Measurements from ENCODE around the gene WIPF1.

WIPF1 gene

GRCh38 chr2:174586418-174587295 lies 10.9 kb downstream of the WIPF1 start:
- TF ChIP-seq POLR2AphosphoS5 (IDR thresholded peaks at IDR 0.05; ENCODE audit: low read depth, low read length): no peak
- TF ChIP-seq SIN3A (IDR thresholded peaks at IDR 0.05; ENCODE audit: borderline replicate concordance, insufficient read depth, low read length): no peak
- no peak for TF ChIP-seq REST (IDR thresholded peaks at IDR 0.05; ENCODE audit: insufficient read depth in 1 of 2, low read depth in 2 of 2, low read length in 2 of 2)
- TF ChIP-seq TAF1 (IDR thresholded peaks at IDR 0.05; ENCODE audit: borderline replicate concordance, insufficient read depth, low read length): no peak
- TF ChIP-seq FOXP2 (optimal IDR thresholded peaks at IDR 0.05; ENCODE audit: borderline replicate concordance, extremely low read depth, extremely low read length, insufficient read depth): no peak

- no peak for TF ChIP-seq SIN3A (IDR thresholded peaks at IDR 0.05; ENCODE audit: borderline replicate concordance, insufficient read depth, low read length)
- no peak for TF ChIP-seq FOXP2 (optimal IDR thresholded peaks at IDR 0.05; ENCODE audit: borderline replicate concordance, extremely low read depth, extremely low read length, insufficient read depth)
- no peak for TF ChIP-seq REST (IDR thresholded peaks at IDR 0.05; ENCODE audit: insufficient read depth in 1 of 2, low read depth in 2 of 2, low read length in 2 of 2)
- TF ChIP-seq TAF1 (IDR thresholded peaks at IDR 0.05; ENCODE audit: borderline replicate concordance, insufficient read depth, low read length): no peak
- TF ChIP-seq POLR2AphosphoS5 (IDR thresholded peaks at IDR 0.05; ENCODE audit: low read depth, low read length): no peak
These were observed 11.8 kb downstream of the WIPF1 start for GRCh38 chr2:174585657-174586252.

GRCh38 chr2:174585146-174585545 lies 12.5 kb downstream of the WIPF1 start:
- TF ChIP-seq SIN3A (IDR thresholded peaks at IDR 0.05; ENCODE audit: borderline replicate concordance, insufficient read depth, low read length) (no peak), POLR2AphosphoS5 (IDR thresholded peaks at IDR 0.05; ENCODE audit: low read depth, low read length) (no peak), REST (IDR thresholded peaks at IDR 0.05; ENCODE audit: insufficient read depth in 1 of 2, low read depth in 2 of 2, low read length in 2 of 2) (no peak), FOXP2 (optimal IDR thresholded peaks at IDR 0.05; ENCODE audit: borderline replicate concordance, extremely low read depth, extremely low read length, insufficient read depth) (no peak), TAF1 (IDR thresholded peaks at IDR 0.05; ENCODE audit: borderline replicate concordance, insufficient read depth, low read length) (no peak)

GRCh38 chr2:174581491-174581890 lies 16.1 kb downstream of the WIPF1 start:
- TF ChIP-seq POLR2AphosphoS5 (IDR thresholded peaks at IDR 0.05; ENCODE audit: low read depth, low read length): no peak

- TF ChIP-seq REST (IDR thresholded peaks at IDR 0.05; ENCODE audit: insufficient read depth in 1 of 2, low read depth in 2 of 2, low read length in 2 of 2): no peak
These were observed 16.7 kb downstream of the WIPF1 start for GRCh38 chr2:174580951-174581350.

All from PFSK-1 (cell line).